ENCODE measurements around the gene TLE3.

Gene TLE3

GRCh38 chr15:70084461-70084860, 13.3 kb downstream of the TLE3 start:
- DNase-seq (ENCODE audit: low read depth in 1 of 2, low spot score in 1 of 2) = no peak

DNA sequence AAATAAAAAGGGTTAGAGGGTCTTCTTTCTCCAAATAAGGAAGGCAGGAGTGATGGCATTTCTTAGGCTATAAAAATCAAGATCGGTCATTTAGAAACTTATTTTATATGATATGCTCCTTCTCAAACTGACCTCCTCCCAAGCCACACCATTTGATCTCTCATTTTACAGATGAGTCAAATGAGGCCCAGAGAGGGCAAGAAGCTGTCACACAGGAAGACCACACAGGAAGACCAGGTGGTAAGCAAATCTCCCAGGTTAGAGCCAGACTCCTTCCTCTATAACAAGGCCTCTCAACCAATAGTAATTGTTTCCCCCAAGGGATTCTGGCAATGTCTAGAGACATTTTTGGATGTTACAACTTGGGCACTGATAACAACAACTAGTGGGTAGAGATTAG, 13.8 kb downstream of the TLE3 start:
- DNase-seq (ENCODE audit: low read depth in 1 of 2, low spot score in 1 of 2) = no peak

DNA sequence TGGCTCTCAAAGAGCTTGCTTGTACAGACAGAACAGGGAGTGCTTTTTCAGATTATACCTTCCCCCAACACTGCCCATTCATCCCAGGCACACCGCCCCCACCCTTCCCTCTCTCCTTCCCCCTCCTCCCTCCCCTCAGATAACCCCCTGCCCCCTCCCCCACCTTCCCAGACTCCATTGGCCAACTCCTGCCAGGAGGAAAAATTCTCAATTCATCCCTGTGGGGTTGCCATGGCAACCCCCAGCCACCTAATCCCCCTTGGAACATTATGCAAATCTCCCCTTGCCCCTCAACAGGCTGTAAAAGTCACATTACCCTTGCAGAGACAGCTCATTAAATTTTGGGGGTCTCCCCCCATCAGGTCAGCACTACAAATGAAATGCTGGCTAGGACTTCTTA, 14.3 kb downstream of the TLE3 start:
- DNase-seq (ENCODE audit: low read depth in 1 of 2, low spot score in 1 of 2) = no peak

DNA sequence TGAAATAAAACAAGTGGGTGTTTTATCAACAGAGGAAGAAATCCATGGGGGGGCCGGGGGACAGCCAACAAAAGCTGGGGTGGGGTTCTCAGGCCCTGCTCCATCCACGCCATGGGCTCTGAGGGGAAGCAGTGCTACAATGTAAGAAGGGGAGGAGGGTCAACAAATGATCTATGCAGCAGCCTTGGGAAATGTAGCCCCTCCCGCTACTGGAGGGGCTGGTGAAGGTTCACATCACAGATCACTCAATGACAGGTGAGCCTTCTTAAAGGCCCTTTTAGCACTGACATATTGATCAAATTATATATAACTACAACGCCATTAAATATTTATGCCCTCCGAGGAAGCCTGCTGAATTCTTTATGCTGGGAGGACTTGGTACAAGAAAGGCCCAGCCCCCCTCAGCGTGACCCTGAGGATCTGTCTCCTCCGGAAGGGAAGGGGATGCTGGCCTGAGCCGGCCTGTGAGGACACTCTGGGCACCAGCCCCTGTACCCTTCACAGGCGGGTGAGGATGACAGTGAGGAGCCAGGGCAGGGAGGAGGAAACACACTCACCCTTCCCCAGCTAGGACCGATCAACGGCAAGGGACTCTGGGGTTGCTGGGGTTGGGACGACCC, 15.3 kb downstream of the TLE3 start:
- no peak for DNase-seq (ENCODE audit: low read depth in 1 of 2, low spot score in 1 of 2)

DNA sequence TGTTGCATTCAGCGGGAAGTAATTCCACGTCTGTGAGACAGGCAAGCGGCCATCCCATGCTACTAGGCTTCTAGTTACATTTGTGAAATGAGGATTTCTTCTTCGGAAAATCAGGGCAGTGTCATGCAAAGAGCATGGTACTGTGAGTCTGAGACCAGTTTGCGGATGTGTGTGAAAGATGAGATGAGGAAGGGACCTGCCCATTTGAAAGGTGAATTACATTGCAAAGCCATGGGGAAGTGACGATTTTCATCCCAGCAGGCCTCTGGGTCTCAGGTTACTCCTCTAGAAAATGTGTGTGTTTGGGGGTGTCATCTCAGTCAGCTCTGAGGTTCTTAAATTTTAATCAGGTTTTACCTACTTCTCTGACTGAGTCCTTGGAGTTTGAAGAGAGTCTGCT, 16.1 kb downstream of the TLE3 start:
- no peak for DNase-seq (ENCODE audit: low read depth in 1 of 2, low spot score in 1 of 2)

DNA sequence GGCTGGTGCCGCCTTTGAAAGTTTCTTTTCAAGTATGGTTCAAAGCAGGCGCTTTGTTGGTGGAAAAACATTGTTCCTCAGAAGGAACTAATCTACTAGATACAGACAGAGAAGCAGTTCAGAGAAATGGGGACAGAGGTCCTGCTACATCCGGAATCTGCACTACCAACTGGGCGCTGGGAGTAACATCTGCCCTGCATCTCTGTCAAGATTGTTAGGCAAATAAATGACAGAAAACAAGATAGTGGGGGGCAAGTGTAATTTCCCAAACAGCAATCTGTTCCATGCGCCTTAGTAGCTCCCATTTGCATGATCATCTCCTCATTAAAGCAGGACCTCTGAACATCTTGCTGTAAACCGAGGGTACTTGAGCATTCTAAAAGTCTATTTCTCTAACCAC, 17.4 kb downstream of the TLE3 start:
- DNase-seq (ENCODE audit: low read depth in 1 of 2, low spot score in 1 of 2) = no peak

GRCh38 chr15:70079888-70080287, 17.8 kb downstream of the TLE3 start:
- no peak for DNase-seq (ENCODE audit: low read depth in 1 of 2, low spot score in 1 of 2)

- no peak for DNase-seq (ENCODE audit: low read depth in 1 of 2, low spot score in 1 of 2)
Observed at GRCh38 chr15:70078578-70079417, 18.9 kb downstream of the TLE3 start.

- no peak for DNase-seq (ENCODE audit: low read depth in 1 of 2, low spot score in 1 of 2)
Observed at GRCh38 chr15:70077188-70078147, 20.2 kb downstream of the TLE3 start.

DNA sequence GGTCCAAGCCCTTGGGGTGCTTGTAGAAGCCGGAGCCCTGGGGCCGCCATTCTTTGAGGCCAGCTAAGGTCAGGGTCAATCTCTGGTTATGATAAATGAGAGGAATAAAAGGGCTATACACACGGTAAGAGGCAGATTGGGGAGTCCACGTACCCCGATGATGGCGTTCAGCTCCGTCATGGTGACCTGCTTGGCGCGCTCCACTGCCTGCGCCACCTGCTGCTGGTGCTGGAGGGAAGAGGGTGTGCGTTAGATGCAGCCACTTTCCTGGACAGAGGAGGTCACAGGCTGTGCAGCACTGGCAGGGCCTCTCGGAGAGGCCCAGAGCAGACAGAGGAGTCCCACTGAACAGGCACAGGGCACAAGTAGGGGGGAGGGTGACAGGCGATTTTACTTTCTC, 23.3 kb downstream of the TLE3 start:
- no peak for DNase-seq (ENCODE audit: low read depth in 1 of 2, low spot score in 1 of 2)

GRCh38 chr15:70072479-70072878, 25.2 kb downstream of the TLE3 start:
- no peak for DNase-seq (ENCODE audit: low read depth in 1 of 2, low spot score in 1 of 2)

DNA sequence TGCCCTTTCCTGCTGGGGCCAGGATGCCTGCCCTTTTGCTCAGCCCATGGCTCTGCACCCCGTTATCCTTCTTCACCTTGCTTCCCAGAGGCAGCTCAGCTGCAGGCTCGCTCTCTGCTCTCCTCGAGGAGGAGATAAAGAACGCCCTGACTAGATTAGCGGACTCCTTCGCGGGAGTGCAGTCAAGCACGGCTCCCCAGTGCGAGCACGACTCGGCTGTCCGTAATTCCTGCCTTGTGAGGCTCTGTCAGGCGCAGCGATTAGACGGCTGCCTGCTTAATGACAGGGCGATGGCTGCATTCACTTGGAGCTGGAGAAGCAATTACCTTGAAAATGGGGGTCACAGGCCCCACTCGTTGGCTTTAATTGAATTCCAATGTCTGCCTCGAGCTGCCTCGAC, 25.9 kb downstream of the TLE3 start:
- DNase-seq (ENCODE audit: low read depth in 1 of 2, low spot score in 1 of 2) = no peak

- DNase-seq (ENCODE audit: low read depth in 1 of 2, low spot score in 1 of 2) = no peak
Observed at GRCh38 chr15:70069716-70070115, 28.0 kb downstream of the TLE3 start.

GRCh38 chr15:70068783-70069565, 28.7 kb downstream of the TLE3 start:
- no peak for DNase-seq (ENCODE audit: low read depth in 1 of 2, low spot score in 1 of 2)

GRCh38 chr15:70067681-70068080, 30.0 kb downstream of the TLE3 start:
- DNase-seq (ENCODE audit: low read depth in 1 of 2, low spot score in 1 of 2) = no peak

GRCh38 chr15:70067011-70067410, 30.7 kb downstream of the TLE3 start:
- no peak for DNase-seq (ENCODE audit: low read depth in 1 of 2, low spot score in 1 of 2)

DNA sequence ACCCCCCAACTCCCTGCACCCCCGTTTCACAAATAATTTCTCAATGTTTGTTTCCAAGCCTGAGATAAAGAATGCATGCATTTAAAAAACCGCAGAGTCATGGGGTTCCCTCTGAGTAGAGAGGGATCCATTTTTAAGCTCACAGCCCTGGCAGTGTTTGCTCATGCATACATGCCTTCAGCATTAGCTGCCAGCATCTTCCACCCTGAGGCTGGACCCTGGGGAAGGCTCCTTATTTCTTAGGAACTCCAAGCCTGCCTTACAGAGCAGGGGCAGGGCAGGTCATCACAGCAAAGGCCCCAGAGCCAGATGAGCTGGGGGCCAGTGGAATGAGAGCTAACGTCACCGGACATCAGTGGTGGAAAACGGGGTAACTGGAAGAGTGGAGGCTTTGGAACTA, 31.3 kb downstream of the TLE3 start:
- no peak for DNase-seq (ENCODE audit: low read depth in 1 of 2, low spot score in 1 of 2)

- DNase-seq (ENCODE audit: low read depth in 1 of 2, low spot score in 1 of 2) = no peak
Observed at GRCh38 chr15:70066004-70066403, 31.7 kb downstream of the TLE3 start.

DNA sequence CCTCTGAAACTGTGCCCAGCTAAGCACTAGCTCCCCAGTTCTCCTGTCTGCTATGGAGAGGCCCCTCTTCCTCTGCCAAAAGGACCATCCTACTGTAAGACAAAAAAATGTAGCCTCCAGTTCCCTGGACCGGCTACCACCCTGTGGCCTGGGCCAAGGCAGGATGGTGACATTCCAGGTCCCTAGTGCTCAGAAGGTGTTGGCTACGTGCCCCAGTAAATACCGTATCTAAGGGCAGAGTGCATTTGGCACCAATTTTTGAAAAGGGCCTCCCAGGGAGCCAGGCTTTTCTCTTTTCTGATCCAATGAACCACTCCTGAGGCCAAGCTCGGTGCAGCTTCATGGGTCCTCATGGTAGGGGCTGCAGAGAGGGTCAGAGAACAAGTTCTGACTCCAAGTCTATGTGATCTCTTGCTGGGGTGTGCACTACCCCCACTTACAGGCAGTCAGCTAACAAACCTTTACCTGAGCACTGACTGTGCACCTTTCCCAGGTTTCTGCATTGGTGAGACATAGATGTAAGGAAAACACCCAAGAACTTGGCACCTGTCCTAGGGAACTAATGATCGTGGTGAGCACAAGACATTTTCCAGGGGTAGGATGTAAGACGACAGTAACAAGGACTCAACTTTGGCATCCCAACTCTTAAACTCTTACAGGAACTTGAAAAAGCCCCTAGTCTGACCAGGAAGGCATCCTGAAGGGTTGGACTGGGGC, 32.6 kb downstream of the TLE3 start:
- no peak for DNase-seq (ENCODE audit: low read depth in 1 of 2, low spot score in 1 of 2)

DNA sequence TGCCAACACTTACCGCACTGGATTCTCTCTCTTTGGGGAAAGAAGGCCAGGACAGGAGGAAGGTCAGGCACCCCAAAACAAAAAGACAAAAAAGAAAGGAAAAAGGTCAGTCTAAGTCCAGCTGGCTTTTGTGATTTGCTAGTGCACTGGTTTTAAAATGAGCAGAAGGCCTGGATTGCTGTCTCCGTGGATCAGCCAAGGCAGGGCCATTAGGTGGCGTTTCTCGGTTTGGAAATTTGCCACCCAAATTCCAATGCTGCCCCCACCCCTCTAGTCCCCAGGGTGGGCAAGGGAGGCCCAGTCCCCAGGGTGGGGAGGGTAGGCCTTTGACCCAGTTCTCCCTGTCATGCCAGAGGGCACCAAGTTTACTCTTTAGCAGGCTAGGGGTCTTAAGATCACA, 33.3 kb downstream of the TLE3 start:
- no peak for DNase-seq (ENCODE audit: low read depth in 1 of 2, low spot score in 1 of 2)

Measured in activated T-helper 1 cell treated with anti-CD3 and anti-CD28 coated beads, Interleukin-2, amount 50 U/mL, for 16 hours (primary cell).